Activated gamma-delta T cell treated with anti-CD3 and anti-CD28 coated beads, Interleukin-2, amount 50 U/mL, for 16 hours (primary cell): Measurements from ENCODE around the gene RBM11.
"Not testable (repeated sequence)": the region's sequence is repeated elsewhere in the genome, so short reads cannot be mapped to it uniquely, and the experiment has no call there.

Source experiments
- DNase-seq: peaks from one replicate; pipeline ENCODE4 v3.0.0-alpha.2; 2020; ENCODE audit warnings: low read depth

Gene RBM11

GRCh38 chr21:14215971-14216641 is at the start of gene RBM11:
TSS of gene RBM11 (plus strand) at chr21:14216157. CDS start at chr21:14216187, 30 bp downstream.
- DNase-seq, result peak; percentile 55

GRCh38 chr21:14166463-14167223 is 49.3 kb upstream of the RBM11 start:
- DNase-seq, result not testable (repeated sequence)

DNA sequence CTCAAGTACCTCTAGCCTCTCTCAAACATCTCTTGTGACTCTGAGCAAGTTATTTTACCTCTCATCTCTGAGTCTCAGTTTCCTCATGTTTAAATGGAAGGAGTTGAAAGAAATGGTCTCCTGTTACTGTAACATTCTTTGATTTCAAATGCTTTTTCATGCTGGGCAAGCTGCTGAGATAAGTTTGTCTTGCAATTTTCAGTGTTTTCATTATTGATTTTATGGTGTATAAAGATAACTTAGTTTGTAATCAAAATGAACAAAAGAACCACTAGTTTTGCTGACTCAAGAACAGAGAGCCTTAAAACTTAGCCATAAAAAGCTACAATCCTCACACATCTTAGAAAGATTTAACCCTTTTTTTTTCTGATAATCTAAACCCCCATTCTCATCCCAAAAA is 9.7 kb upstream of the RBM11 start:
- no peak for DNase-seq

- DNase-seq, result no peak
Measured at GRCh38 chr21:14210738-14211137, 5.2 kb upstream of the RBM11 start, which contains the start of gene LIPI. TSS of gene LIPI (minus strand) at chr21:14210955. CDS start at chr21:14210845, 110 bp downstream.

GRCh38 chr21:14213164-14213563 is 2.8 kb upstream of the RBM11 start:
- no peak for DNase-seq

GRCh38 chr21:14223365-14223764 is 7.4 kb downstream of the RBM11 start:
- no peak for DNase-seq

DNA sequence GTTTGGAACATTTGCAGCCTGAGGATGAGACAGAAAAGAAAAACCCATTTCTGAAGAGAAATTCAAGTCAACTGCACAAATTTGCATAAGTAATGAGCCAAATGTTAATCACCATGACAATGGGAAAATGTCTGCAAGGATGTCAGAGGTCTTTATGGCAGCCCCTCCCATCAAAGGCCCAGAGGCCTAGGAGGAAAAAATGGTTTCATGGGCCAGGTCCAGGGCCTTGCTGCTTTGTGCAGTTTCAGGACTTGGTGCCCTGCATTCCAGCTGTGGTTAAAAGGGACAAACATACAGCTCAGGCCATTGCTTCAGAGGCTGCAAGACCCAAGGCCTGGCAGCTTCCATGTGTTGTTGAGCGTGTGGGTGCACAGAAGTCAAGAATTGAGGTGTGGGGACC is 13.4 kb downstream of the RBM11 start:
- no peak for DNase-seq

DNA sequence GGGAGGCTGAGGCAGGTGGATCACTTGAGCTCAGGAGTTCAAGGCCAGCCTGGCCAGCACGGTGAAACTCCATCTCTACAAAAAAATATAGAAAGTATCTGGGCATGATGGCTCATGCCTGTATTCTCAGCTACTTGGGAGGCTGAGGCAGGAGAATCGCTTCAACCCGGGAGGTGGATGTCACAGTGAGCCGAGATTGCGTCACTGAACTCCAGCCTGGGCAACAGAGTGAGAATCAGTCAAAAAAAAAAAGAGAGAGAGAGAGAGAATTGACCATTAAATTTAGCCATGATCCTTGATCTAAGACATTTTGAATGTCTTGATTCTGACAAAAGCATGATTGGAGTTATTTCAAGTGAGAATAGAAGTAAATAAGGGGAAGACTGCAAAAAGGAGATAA is 19.1 kb downstream of the RBM11 start:
- no peak for DNase-seq

DNA sequence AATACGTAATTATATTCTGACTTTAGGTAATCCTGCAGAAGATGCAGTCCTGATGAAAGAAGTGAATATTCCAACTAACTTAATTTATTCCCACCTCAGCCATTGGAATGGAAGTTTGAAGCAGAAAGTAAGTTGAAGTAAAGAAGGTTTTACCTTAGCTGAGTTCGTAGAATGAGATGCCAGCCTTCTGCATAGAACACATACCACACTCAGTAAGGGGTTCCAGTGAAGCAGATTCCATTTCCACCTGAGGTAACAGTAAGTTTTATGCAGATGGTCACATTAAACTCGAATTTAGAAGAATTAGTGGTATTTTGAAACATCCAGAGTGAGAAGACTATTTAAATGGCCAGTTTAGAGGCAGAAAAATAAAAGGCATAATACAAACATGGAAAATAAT is 20.2 kb downstream of the RBM11 start:
- DNase-seq, result no peak

DNA sequence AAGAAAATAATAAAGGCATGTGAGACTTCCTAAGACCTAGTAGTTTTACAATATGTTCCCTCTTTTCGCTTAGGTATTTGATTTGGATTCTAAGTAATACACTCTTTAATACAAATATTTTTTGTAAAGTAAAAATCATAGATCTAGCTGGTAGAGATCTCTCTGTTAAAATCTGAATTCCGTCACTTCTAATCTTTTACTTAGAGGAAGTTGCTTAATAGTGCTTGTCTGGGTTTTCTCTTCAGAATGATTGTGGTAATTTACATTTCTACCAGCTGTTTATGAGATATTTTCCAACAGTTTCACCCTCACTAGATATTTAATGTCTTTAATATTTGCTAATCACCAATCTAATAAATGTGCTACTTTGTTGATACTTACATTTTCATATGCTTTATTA is 23.3 kb downstream of the RBM11 start:
- DNase-seq, result no peak

GRCh38 chr21:14241297-14241696 is 25.3 kb downstream of the RBM11 start:
- DNase-seq, result no peak

DNA sequence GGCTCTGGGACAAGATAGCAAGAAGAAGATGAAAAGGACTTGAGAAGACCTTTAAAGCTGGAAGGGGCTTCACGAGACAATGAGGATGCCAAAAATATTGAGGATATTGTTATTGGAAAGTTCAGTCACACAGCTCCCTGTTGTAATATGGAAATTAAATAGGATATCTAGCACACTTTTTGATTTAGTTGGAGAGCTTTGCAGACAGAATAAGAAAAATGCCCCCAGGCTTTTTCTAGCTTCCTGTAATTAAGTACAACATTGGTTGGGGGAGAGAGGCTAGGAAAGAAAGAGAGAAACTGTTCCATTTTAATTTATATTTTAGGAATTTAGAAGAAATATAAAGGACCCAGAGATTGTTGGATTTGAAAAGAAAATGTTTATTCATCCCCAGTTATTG is 27.5 kb downstream of the RBM11 start:
- DNase-seq, result no peak

DNA sequence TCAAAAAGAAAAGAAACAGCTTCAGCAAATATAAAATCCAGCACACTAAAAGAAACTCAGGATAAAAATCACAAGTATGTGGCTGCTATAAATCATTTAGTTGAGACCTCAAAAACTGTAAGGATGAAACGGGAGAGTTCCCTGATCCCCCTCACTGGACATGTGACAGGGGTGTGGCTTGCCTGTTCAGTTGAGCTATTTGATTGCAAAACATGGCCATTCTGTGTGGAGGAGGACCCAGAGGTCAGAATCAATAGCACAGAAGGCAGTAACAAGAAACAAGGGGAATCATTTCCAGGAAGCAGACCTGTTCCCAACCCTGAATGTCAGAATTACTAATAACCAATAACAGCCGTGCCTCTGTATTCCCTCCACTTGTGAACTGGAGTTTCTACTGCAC is 27.9 kb downstream of the RBM11 start:
- DNase-seq, result no peak

DNA sequence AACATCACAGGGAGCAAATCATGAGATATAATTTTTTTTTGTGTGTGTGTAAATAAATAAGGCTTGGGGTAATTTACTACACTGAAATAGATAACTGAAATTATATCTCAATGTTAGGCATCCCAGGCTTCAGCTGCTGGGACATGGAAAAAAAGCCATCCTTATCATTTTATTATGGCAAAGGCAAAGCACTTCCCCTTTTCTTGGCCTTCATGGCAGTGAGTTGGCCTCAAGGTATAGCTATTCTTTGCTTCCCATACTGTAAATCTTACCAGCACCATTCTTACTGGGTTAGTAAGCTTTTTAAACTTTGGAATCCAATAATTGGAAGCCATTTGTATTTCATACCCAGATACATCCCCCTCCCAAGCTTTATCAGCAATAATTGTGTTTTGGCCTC is 29.0 kb downstream of the RBM11 start:
- no peak for DNase-seq

DNA sequence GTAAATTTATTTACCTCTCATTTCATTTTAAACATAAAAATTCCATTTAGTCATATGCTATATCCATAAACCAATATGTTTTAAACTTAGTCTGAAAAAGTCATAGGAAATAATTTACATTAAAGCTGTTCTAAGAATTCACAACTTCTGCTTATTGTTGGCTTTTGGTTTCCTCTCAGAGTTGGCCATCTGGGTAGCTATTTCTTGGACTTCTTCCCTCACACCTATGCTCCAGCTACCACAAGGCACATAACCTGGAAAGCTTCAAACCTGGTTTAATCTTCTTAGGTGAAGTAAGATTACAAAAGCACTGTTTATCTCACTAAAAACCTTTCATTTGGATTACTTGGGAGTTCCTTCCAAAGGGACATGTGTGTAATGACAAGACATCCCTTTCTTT is 29.8 kb downstream of the RBM11 start:
- no peak for DNase-seq

GRCh38 chr21:14251336-14251735 is 35.4 kb downstream of the RBM11 start:
- DNase-seq, result no peak

DNA sequence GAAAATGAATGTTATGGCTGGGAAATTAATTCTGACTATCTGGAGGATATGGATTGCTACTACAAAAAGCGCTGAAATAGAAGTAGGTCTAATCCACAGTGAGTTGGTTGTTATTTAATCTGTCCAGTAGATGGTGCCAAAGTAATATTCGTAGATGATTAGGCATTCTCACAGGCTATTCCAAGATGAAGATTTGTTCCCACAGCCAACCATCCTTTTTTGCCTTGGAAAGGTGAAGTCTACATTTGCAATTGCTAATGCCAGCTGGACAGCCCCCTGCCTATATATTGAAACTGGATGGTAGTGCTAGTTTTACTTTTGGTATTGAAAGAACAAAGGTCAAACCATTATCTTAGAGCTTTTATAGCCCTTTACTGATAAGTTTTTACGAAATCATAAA is 43.8 kb downstream of the RBM11 start:
- DNase-seq, result no peak

DNA sequence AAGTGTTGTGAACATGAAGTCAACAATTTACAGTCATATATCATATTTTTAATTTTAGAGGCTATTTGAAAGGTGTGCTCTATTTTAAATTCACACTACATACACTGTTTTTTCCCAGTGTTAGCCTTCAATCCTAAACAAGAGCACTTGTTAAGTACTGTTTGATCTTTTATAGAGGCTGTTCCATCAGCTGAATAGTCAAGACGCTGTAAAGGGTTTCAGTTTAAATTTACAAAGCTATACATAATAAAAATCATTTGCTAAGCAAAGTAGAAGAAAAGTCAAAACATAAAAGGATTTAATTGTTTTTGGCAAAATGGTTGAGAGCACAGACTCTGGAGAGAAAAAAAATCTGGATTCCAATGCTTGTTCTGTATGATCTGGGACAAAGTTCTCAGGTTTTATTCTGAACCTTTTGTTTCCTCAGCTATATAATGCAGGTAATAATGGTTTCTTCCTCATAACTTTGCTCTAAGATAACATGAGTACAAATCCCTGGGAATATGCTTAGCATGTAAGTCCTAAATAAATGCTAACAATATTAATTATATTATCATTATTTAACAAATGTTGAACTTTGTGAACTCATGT is 44.3 kb downstream of the RBM11 start:
- DNase-seq, result no peak

DNA sequence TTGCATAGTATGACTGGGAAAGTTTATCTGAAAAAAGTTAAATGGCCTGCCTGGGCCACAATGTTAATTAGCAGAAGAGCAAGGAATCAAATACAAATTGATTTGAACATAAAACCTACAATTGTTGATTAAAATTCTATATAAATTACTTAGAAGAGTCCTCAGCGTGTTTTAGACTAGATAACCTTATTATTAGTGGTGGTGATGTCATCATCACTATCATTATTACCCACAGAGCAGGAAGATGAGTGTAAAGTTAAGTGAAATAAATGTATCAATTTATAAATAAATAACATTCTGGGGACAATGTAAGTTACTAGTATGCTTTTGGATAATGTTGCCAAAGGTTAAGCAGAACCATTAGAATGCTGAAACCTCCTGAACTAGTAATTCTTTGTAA is 46.1 kb downstream of the RBM11 start:
- DNase-seq, result no peak

DNA sequence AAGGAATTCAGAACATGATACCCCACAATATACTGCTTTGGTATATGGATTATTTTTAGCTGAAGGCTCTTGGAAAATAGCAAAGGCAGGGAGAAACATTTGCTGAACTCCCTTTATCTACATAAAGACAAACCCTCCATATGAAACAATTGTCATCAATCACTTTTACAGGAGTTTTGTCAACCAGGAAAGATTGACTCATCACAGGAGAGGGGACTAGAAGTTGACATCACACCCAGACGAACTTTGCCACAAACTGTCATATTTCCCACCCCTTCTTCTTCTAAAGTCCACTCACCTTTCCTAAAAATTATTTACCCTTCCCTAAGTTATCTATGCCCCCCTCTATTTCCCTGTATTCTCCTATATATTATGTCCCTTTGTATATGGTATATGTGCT is 47.9 kb downstream of the RBM11 start:
- DNase-seq, result no peak

DNA sequence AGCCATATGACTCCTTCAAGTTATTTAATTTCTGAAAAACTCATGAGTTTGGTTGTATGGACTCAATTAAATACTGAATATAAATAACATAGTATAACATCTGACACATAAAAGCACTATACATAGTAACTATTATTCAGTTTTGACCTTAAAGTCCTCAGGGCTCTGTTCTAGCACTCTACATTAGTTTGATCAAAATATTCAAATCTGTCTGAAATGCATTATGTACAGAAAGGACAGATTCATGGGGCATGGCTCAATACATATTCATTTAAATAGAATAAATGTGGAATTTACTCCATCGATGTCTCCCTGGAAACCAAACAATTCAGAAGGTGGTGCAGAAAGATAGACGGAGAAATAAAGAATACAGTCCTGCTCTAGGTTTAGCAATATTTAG is 49.1 kb downstream of the RBM11 start:
- DNase-seq, result no peak

DNA sequence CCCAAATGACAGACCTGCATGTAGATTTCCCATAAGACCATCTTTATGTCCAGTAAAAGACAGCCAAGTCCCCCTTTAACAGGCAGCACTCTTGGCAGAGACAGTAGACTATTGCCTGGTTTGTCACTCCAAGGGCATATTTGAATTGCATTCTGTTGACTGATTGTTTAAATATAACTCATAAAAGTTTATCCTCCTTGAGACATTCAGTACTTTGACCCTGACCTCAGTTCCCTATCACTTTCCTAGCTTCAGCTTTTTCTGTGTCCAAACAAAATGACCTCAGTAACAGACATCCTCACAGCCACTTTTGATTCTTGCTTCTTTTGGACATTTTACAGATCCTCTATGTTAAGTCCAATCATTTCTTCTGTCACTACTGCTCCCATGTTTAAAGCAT is 51.1 kb downstream of the RBM11 start:
- no peak for DNase-seq

- DNase-seq, result no peak
Measured at GRCh38 chr21:14270631-14271030, 54.7 kb downstream of the RBM11 start.
